Neutrophil (primary cell): ENCODE data around the gene OCSTAMP.

Source experiments
- H3K27ac ChIP-seq: fragments of 200-600 bp; sonication (generic); 2 replicates; pipeline ENCODE4 v1.5.1; 2016; ENCODE audit warnings: mild to moderate bottlenecking, moderate library complexity
- H3K27me3 ChIP-seq: fragments of 200-600 bp; sonication (generic); 2 replicates; pipeline ENCODE4 v1.6.0; 2016; ENCODE audit warnings: mild to moderate bottlenecking
- H3K36me3 ChIP-seq: fragments of 200-600 bp; sonication (generic); 2 replicates; pipeline ENCODE4 v1.5.1; 2017
- H3K4me1 ChIP-seq, 2 experiments: fragments of 200-600 bp in 1 of 2; sonication (generic) in 1 of 2; 1 replicate in 1 of 2; 2 replicates in 1 of 2; pipeline versions ENCODE4 v1.5.1 to v1.6.1; 2013 to 2016; ENCODE audit warnings: low read depth in 1 of 2, low read length in 1 of 2, mild to moderate bottlenecking in 1 of 2, moderate library complexity in 1 of 2; ENCODE audit not compliant: control insufficient read depth in 1 of 2, insufficient read depth in 1 of 2
- H3K4me3 ChIP-seq, 2 experiments: fragments of 200-600 bp in 1 of 2; sonication (generic) in 1 of 2; 1 replicate in 1 of 2; 2 replicates in 1 of 2; pipeline ENCODE4 v1.5.1; 2013 to 2016; ENCODE audit warnings: low read depth in 1 of 2, low read length in 1 of 2, mild to moderate bottlenecking in 1 of 2, moderate library complexity in 1 of 2
- H3K9me3 ChIP-seq: fragments of 200-600 bp; sonication (generic); 2 replicates; pipeline ENCODE4 v1.5.1; 2016
- TF ChIP-seq, protein P1 (sequence below): fragments of 200-600 bp; sonication (generic); IDR thresholded peaks from 2 replicates; pipeline ENCODE4 v1.5.1; 2016; ENCODE audit warnings: antibody characterized with exemption

Gene OCSTAMP

DNA sequence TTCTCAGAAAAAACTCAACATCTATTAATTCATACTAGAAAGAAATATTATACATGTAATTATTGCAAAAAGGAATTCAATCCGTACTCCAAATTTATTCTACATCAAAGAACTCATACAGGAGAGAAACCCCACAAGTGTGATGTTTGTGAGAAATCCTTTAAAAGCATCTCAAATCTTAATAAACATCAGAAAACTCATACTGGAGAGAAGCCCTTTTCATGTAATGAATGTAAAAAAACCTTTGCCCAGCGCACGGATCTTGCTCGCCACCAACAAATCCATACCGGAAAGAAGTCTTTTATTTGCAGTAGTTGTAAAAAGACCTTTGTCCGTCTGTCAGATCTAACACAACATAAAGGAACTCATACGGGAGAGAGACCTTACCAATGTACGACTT lies 59.1 kb downstream of the OCSTAMP start:
- Histone ChIP-seq H3K27ac (no peak overlapping the region), H3K4me1 (no peaks in the 10 kb centered on the region), H3K27me3 (peaks cover 21% of the 10 kb centered on the region), H3K36me3 (no peaks in the 10 kb centered on the region), H3K4me3 (no peak overlapping the region), H3K9me3 (no peaks in the 10 kb centered on the region)
- TF ChIP-seq, protein P1, sequence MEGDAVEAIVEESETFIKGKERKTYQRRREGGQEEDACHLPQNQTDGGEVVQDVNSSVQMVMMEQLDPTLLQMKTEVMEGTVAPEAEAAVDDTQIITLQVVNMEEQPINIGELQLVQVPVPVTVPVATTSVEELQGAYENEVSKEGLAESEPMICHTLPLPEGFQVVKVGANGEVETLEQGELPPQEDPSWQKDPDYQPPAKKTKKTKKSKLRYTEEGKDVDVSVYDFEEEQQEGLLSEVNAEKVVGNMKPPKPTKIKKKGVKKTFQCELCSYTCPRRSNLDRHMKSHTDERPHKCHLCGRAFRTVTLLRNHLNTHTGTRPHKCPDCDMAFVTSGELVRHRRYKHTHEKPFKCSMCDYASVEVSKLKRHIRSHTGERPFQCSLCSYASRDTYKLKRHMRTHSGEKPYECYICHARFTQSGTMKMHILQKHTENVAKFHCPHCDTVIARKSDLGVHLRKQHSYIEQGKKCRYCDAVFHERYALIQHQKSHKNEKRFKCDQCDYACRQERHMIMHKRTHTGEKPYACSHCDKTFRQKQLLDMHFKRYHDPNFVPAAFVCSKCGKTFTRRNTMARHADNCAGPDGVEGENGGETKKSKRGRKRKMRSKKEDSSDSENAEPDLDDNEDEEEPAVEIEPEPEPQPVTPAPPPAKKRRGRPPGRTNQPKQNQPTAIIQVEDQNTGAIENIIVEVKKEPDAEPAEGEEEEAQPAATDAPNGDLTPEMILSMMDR = no peak
